PC-3 (cell line): ENCODE data around the gene ATP1B1.

Source experiments
- CTCF ChIP-seq: fragments of 300-600 bp; sonication (generic); conservative IDR thresholded peaks from 2 replicates; pipeline ENCODE4 v1.5.1; 2017; ENCODE audit warnings: antibody characterized with exemption, low read depth, mild to moderate bottlenecking, low read length
- EZH2 ChIP-seq: fragments of 300-600 bp; sonication (generic); IDR thresholded peaks from one replicate; pipeline ENCODE4 v1.6.1; 2017; ENCODE audit warnings: antibody characterized with exemption, mild to moderate bottlenecking, low read length; ENCODE audit not compliant: unreplicated experiment

DNA sequence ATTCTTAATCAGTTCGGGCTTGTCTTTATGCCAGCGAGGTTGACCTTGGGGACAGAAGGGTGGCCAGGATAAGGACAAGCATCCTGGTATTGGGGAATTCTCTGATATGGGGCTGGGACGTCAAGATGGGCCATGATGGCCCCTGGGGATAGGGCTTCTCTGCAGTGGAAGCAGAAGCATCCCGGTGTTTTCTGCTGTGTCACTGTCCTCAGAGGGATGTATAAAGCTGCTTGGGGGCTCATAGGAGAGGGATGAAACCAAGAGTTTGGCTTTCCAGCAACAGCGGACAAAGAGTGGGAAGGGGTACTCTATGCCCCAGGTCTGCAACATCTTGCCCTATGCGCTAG lies 1.4 kb upstream of the ATP1B1 start:
- TF ChIP-seq CTCF (no peak), EZH2 (no peak)
